Activated T-cell treated with anti-CD3 and anti-CD28 coated beads for 48 hours (primary cell): Measurements from ENCODE around the gene HABP4.
A peak's percentile ranks its signal among the peaks of the same experiment; 100 is the strongest.

Experiments used
- DNase-seq: peaks from one replicate; pipeline ENCODE4 v3.0.0-alpha.2; 2020; ENCODE audit warnings: low read depth

The HABP4 gene

GRCh38 chr9:96449845-96450612 is at the start of gene HABP4:
TSS of gene HABP4 (plus strand) at chr9:96450169. CDS start at chr9:96450280, 111 bp downstream.
- DNase-seq, result peak; percentile 97

DNA sequence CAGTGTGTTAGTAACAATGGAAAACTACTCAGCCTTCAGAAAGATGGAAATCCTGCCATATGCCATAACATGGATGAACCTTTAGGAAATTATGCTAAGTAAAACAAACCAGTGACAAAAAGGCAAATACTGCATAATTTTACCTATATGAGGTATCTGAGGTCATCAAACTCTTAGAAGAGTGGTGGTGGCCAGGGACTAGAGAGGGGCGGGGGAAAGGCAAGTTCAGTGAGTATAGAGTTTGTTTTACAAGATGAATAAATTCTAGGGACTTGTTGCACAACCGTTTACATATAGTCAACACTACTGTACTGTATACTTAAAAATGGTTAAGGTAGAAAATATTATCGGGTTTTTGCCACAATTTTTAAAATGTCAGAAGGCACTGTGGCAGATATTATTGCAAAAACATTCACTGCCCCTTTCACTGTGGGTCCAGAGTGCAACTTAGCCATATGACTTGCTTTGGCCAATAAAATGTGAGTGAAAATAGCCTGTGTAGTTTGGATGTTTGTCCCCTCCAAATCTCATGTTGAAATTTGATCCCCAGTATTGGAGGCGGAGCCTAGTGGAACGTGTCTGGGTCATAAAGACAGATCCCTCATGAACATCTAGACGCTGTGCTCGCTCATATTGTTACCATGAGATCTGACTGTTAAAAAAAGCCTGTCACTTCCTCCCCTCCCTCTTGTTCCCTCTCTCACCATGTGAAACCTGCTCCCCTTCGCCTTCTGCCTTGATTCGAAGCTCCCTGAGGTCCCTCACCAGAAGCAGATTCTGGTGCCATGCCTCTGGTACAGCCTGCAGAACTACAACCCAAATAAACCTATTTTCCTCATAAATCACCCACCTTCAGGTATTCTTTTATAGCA is 41.3 kb upstream of the HABP4 start:
- DNase-seq, result no peak

GRCh38 chr9:96411129-96411838 is 38.7 kb upstream of the HABP4 start:
- DNase-seq, result no peak

GRCh38 chr9:96412174-96412913 is 37.6 kb upstream of the HABP4 start:
- DNase-seq, result no peak

- DNase-seq, result no peak
Measured at GRCh38 chr9:96413302-96414221, 36.4 kb upstream of the HABP4 start.

DNA sequence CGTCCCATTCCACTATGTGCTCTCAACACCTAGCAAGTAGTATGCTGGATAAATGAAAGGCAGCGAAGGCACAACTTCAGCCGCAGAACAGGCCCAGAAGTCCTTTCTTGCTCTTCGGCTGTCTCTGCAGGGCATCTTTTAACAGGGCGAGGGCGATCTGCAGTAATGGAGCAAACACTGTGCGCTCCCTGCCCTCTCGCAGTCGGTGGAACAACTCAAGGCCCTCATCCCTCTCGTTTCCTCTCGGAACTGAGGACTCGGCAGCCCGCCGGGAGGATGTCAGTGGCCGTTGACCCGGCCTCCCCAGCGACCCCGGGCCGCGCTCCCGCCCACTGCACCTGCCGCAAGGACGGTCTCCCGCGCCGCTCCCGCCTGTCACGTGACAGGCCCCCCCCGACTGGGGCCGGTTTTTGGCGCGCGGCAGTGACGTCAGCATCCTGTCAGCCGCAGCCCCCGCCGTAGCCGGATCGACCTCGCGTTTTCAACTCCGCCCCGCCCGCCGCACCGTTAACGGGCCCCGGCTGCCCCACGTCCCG is 32.9 kb upstream of the HABP4 start:
- DNase-seq, result peak; percentile 88

GRCh38 chr9:96417661-96418082 is 32.3 kb upstream of the HABP4 start:
- DNase-seq, result no peak

- DNase-seq, result peak; percentile 94
Measured at GRCh38 chr9:96418083-96418919, 31.7 kb upstream of the HABP4 start, which contains the start of gene ZNF367. TSS of gene ZNF367 (minus strand) at chr9:96418370. CDS start at chr9:96418032, 338 bp downstream.

GRCh38 chr9:96418920-96419690 is 30.9 kb upstream of the HABP4 start:
- DNase-seq, result peak; percentile 67

DNA sequence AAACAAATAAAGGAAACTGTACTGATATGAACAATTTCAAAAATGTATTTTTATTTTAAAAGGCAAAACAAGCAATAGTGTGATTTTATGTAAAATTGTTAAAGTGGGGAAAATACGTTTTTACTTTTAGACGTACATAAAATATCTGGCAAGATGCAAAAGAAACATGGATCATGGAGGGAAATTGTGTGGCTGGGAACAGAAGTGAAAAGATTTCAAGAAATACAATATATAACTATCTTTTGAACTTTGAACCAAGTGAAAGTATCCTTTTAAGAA is 30.3 kb upstream of the HABP4 start:
- no peak for DNase-seq

DNA sequence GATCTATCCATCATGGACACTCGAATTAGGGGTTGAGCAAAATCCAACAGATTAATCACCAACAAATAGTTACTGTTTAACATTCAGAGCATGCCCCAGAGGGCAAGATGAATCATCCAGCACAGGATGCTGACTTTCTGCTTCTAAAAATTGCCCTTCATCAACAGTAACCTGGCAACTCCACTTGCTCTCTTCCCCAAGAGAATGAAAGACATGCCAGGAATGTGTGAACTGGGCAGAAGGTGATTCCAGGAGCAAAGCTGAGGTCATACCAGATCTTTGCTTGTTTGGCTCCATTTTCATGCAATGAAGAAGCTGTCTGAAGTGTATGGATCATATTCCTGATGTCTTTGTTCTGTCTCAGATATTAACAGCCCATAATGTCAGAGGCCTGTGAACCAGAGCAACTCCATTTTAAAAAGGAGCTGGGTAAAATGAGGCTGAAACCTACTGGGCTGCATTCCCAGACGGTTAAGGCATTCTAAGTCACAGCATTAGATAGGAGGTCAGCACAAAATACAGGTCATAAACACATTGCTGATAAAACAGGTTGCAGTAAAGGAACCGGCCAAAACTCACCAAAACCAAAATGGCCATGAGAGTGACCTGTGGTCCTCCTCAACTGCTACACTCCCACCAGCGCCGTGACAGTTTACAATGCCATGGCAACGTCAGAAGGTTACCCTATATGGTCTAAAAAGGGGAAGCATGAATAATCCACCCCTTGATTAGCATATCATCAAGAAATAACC is 29.3 kb upstream of the HABP4 start:
- no peak for DNase-seq

- DNase-seq, result no peak
Measured at GRCh38 chr9:96423322-96423984, 26.5 kb upstream of the HABP4 start.

GRCh38 chr9:96423985-96424336 is 26.0 kb upstream of the HABP4 start:
- DNase-seq, result no peak

- DNase-seq, result no peak
Measured at GRCh38 chr9:96425500-96426169, 24.3 kb upstream of the HABP4 start.

GRCh38 chr9:96429732-96430131 is 20.2 kb upstream of the HABP4 start:
- DNase-seq, result no peak

- no peak for DNase-seq
Measured at GRCh38 chr9:96430377-96430776, 19.6 kb upstream of the HABP4 start.

DNA sequence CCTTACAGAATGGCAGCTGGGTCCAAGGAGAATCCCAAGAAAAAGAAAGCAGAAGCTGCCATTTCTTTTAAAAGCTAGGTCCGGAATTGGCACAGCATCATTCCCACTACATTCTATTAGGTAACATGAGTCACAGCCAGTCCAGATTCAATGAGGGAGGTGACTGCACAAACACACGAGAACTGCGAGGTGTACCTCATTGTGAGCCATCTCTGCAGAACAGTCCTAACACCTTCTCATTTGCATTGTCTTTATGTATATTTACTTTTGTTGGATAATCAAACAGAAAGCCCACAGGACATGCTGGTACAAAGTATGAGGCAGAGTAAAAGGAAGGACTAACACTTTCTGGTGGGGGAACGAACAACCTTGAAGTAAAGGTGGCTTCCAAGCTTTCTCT is 14.6 kb upstream of the HABP4 start:
- no peak for DNase-seq
